ENCODE measurements around the gene TPST2.

TPST2 gene

DNA sequence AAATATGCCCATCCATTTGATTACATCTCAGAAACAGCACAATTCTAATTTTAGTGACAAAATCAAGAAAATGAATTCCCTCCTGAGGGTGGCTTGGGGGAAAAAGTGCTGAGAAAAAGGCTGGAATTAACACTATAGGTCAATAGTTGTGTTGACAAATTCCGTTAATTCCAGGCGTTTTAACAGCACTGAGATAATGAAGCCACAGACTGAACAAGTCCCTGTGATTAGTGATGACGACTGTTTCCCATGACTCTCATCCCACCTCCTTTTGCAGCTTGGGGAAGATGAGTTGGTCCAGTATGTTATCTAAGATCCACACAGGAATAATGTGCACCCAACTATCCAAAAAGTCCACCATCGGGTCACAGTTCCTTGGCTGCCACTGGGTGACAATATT, 93.5 kb downstream of the TPST2 start:
- Histone ChIP-seq H3K27me3 (no peaks in the 10 kb centered on the region), H3K9me3 (no peaks in the 10 kb centered on the region), H3K4me3 (no peak overlapping the region), H3K36me3 (peaks cover 85 to 99% (median 92%) of the 10 kb centered on the region in 3 donors), H3K4me1 (no peaks in the 10 kb centered on the region), H3K27ac (no peak overlapping the region)
- TF ChIP-seq CTCF (IDR thresholded peaks at IDR 0.05) = no peak
- no peak for DNase-seq
- intact Hi-C loops (cut with DNase I; ENCODE audit: low total_unique reads) = no loop called here

DNA sequence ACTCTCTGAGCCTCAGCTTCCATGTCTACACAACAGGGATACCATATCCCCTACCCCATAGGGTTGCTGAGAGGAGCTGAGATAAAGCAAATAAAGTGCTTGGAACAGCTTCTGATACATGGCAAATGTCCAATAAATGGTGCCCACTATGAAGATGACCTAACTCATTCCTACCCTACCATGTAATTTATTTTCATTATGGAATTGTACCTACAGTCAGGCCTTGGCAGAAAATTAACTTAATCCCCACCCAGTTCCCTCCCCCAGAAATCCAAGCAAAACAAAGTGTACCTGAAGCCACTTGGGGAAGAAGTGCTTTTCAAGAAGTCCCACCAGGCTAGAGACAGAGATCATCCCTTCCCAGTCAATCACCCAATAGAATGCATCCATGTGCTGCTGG, 95.4 kb downstream of the TPST2 start:
- TF ChIP-seq CTCF (IDR thresholded peaks at IDR 0.05) = no peak
- no peak overlapping the region for H3K27ac ChIP-seq
- H3K36me3 ChIP-seq = peaks cover 79 to 98% (median 91%) of the 10 kb centered on the region in 3 donors
- no peak for DNase-seq
- no peaks in the 10 kb centered on the region for H3K4me1 ChIP-seq
- no peaks in the 10 kb centered on the region for H3K9me3 ChIP-seq
- no peaks in the 10 kb centered on the region for H3K27me3 ChIP-seq
- no peak overlapping the region for H3K4me3 ChIP-seq
- intact Hi-C loops (cut with DNase I; ENCODE audit: low total_unique reads) = no loop called here

DNA sequence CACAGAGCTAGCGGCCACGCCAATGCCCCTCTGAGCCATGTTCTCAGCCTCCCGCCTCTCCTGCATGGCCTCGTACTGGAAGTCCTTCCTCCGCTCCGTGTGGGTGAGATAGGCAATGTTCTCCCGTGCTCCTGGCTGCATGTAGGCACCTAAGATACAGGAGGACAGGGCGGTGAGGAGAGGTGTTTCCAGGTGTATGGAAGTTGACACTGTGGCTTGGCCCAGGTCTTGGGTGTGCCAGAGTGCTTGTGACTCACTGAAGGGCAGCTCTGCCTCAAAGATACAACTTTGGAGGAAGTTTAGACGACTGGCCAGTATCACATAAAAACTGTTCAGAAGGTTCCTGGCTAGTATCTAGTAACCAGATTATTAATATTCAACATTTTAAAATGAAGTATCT, 97.7 kb downstream of the TPST2 start:
- Histone ChIP-seq H3K4me1 (no peaks in the 10 kb centered on the region), H3K9me3 (no peaks in the 10 kb centered on the region), H3K36me3 (peaks cover 73 to 98% (median 88%) of the 10 kb centered on the region in 3 donors), H3K27me3 (no peaks in the 10 kb centered on the region), H3K27ac (no peak overlapping the region), H3K4me3 (no peak overlapping the region)
- no peak for DNase-seq
- intact Hi-C loops (cut with DNase I; ENCODE audit: low total_unique reads) = no loop called here
- TF ChIP-seq CTCF (IDR thresholded peaks at IDR 0.05) = no peak

DNA sequence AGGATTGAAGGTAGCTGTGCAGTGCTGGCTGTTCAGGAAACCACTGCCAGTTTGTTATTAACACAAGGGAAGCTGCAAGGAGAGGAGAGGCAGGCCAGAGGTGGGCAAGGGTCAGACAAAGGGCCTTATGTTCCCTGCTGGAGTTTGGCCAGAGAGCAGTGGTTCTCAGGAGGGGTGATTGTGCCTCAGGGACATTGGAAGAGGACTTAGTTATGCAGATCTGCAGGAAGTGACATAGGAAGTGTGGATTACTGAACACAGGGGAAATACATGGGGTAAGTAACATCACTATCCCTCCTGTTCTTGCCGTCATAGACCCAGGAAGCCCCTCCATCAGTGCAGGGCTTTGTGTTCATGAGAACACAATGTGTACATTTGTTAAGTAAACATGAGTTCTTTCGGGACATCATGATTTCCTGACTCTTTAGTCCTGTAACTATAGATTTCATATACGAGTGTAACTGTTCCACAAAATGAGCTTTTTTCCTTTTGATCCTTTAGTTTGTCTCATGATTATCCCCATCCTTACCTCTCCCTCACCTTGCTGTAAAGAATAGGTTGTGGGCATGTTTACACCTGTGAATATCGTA, 100.4 kb downstream of the TPST2 start:
- TF ChIP-seq CTCF (IDR thresholded peaks at IDR 0.05) = no peak
- H3K27me3 ChIP-seq = no peaks in the 10 kb centered on the region
- no peak for DNase-seq
- no peak overlapping the region for H3K27ac ChIP-seq
- H3K4me1 ChIP-seq = peaks cover 0 to 14% (median 4%) of the 10 kb centered on the region in 4 donors
- no peaks in the 10 kb centered on the region for H3K9me3 ChIP-seq
- no peak overlapping the region for H3K4me3 ChIP-seq
- intact Hi-C loops (cut with DNase I; ENCODE audit: low total_unique reads) = loop anchor here (10.0 kb wide), 1 partner anchor 95 kb away; no protein-coding TSS in a partner anchor
- H3K36me3 ChIP-seq = peaks cover 48 to 76% (median 65%) of the 10 kb centered on the region in 3 donors

GRCh38 chr22:26487996-26488395, 101.9 kb downstream of the TPST2 start:
- DNase-seq = no peak
- peaks cover 32 to 60% (median 50%) of the 10 kb centered on the region in 3 donors for H3K36me3 ChIP-seq

More at GRCh38 chr22:26487996-26488395, 101.9 kb downstream of the TPST2 start:
- Histone ChIP-seq H3K4me1 (peaks cover 0 to 23% (median 7%) of the 10 kb centered on the region in 4 donors), H3K27me3 (no peaks in the 10 kb centered on the region), H3K9me3 (no peaks in the 10 kb centered on the region), H3K27ac (no peak overlapping the region), H3K4me3 (no peak overlapping the region)
- TF ChIP-seq CTCF (IDR thresholded peaks at IDR 0.05) = no peak
- intact Hi-C loops (cut with DNase I; ENCODE audit: low total_unique reads) = loop anchor here (10.0 kb wide), 1 partner anchor 97 kb away; no protein-coding TSS in a partner anchor

Data from tibial artery (tissue), 4 donors.